Cerebellar nuclear complex (tissue), 1 donor: ENCODE data around the gene MOB3A.

Experiments used
- DNase-seq, 2 experiments: peaks; one replicate each; lab custom pipeline; 2025; lab: John Stamatoyannopoulos, UW

The MOB3A gene

GRCh38 chr19:2123682-2124387 is 27.7 kb upstream of the MOB3A start:
- no peak for DNase-seq

GRCh38 chr19:2122982-2123381 is 26.9 kb upstream of the MOB3A start:
- no peak for DNase-seq

- no peak for DNase-seq
Measured at GRCh38 chr19:2122251-2122650, 26.1 kb upstream of the MOB3A start.

GRCh38 chr19:2121416-2122051 is 25.4 kb upstream of the MOB3A start:
- no peak for DNase-seq

GRCh38 chr19:2120821-2121220 is 24.7 kb upstream of the MOB3A start:
- DNase-seq, result no peak

- no peak for DNase-seq
Measured at GRCh38 chr19:2119921-2120785, 24.0 kb upstream of the MOB3A start.

GRCh38 chr19:2118438-2118837 is 22.3 kb upstream of the MOB3A start:
- no peak for DNase-seq

- DNase-seq, result no peak
Measured at GRCh38 chr19:2117215-2117960, 21.3 kb upstream of the MOB3A start.

GRCh38 chr19:2116507-2116906 is 20.4 kb upstream of the MOB3A start:
- DNase-seq, result no peak

GRCh38 chr19:2115911-2116426 is 19.8 kb upstream of the MOB3A start:
- DNase-seq, result no peak

- DNase-seq, result no peak
Measured at GRCh38 chr19:2115324-2115723, 19.2 kb upstream of the MOB3A start.

GRCh38 chr19:2114821-2115220 is 18.7 kb upstream of the MOB3A start:
- DNase-seq, result no peak

- DNase-seq, result no peak
Measured at GRCh38 chr19:2114218-2114617, 18.1 kb upstream of the MOB3A start.

- peak in 1 of 2 experiments; percentile 46 for DNase-seq
Measured at GRCh38 chr19:2113439-2114211, 17.5 kb upstream of the MOB3A start.

GRCh38 chr19:2112516-2113320 is 16.6 kb upstream of the MOB3A start:
- DNase-seq, result no peak

- DNase-seq, result no peak
Measured at GRCh38 chr19:2111886-2112285, 15.8 kb upstream of the MOB3A start.

- DNase-seq, result no peak
Measured at GRCh38 chr19:2111425-2111824, 15.3 kb upstream of the MOB3A start.

GRCh38 chr19:2110822-2111221 is 14.7 kb upstream of the MOB3A start:
- peak in 1 of 2 experiments; percentile 80 for DNase-seq

GRCh38 chr19:2109046-2109864 is 13.1 kb upstream of the MOB3A start:
- DNase-seq, result no peak
